Measurements from ENCODE around the gene RNF220.

The RNF220 gene

GRCh38 chr1:44408212-44408582 lies 3.1 kb downstream of the RNF220 start:
- TF ChIP-seq CTCF (conservative IDR thresholded peaks at IDR 0.05): no peak
- no peak overlapping the region for H3K27ac ChIP-seq

- no peak for TF ChIP-seq CTCF (conservative IDR thresholded peaks at IDR 0.05)
- H3K27ac ChIP-seq: no peak overlapping the region
Measured at GRCh38 chr1:44408632-44409602, 3.9 kb downstream of the RNF220 start.

- TF ChIP-seq CTCF (conservative IDR thresholded peaks at IDR 0.05): no peak
- no peak overlapping the region for H3K27ac ChIP-seq
Measured at GRCh38 chr1:44409757-44410156, 4.7 kb downstream of the RNF220 start.

- TF ChIP-seq CTCF (conservative IDR thresholded peaks at IDR 0.05): no peak
- H3K27ac ChIP-seq: no peak overlapping the region
Measured at GRCh38 chr1:44411861-44412260, 6.8 kb downstream of the RNF220 start.

GRCh38 chr1:44412601-44413000 lies 7.5 kb downstream of the RNF220 start:
- H3K27ac ChIP-seq: no peak overlapping the region
- no peak for TF ChIP-seq CTCF (conservative IDR thresholded peaks at IDR 0.05)

- H3K27ac ChIP-seq: peak overlapping the region; percentile 81
- no peak for TF ChIP-seq CTCF (conservative IDR thresholded peaks at IDR 0.05)
Measured at GRCh38 chr1:44413740-44414139, 8.7 kb downstream of the RNF220 start.

- no peak for TF ChIP-seq CTCF (conservative IDR thresholded peaks at IDR 0.05)
- H3K27ac ChIP-seq: peak overlapping the region; percentile 81
Measured at GRCh38 chr1:44415013-44415412, 10.0 kb downstream of the RNF220 start.

Data from VCaP (cell line).